HepG2 (cell line): ENCODE measurements around the gene C20orf202. TPM values are rescaled to one million over a fixed set of nuclear protein-coding genes. Genes with fewer than 3 reads are reported as not detected.

ENCODE experiments used
- ATAC-seq: fragments of 200-7000 bp; cut with Tn5 transposase; 3 replicates; pipeline ENCODE4 v1.9.1; 2020; ENCODE audit warnings: mild to moderate bottlenecking, moderate library complexity
- BruUV-seq: library from RNA; stranded (reverse); fragments of 400-500 nt; replicated peaks from 2 replicates; lab custom pipeline; 2021; lab: Mats Ljungman, UMichigan
- CTCF ChIA-PET: fragments of 300-600 bp; formaldehyde crosslinking; extraction: SDS; loops from one replicate; lab custom pipeline; 2021; ENCODE audit warnings: low total read pairs, inconsistent platforms, low intra/inter-chr PET ratio; lab: Yijun Ruan, JAX
- POLR2A ChIA-PET: fragments of 350-600 bp; sonication (Branson Sonifier 250); formaldehyde crosslinking; loops from one replicate; lab custom pipeline; 2020; ENCODE audit warnings: antibody characterized with exemption, inconsistent platforms; lab: Yijun Ruan, JAX
- DNase-seq: peaks from one replicate; pipeline ENCODE4 v3.0.0-alpha.2; 2015; ENCODE audit warnings: low spot score
- FAIRE-seq: peaks from 3 replicates; lab custom pipeline; 2011; peaks lifted over from hg19 to GRCh38; lab: Jason Lieb, UNC
- H2AFZ ChIP-seq: one replicate; pipeline ENCODE4 v1.6.1; 2011; ENCODE audit warnings: low read length, inconsistent platforms
- H3K27ac ChIP-seq: fragments of 300-600 bp; 3 replicates; pipeline ENCODE4 v1.8.0; 2011; ENCODE audit warnings: mixed run types, mild to moderate bottlenecking, mixed read lengths, low read length, inconsistent platforms; ENCODE audit not compliant: insufficient read depth; ENCODE audit errors: extremely low read length
- H3K27me3 ChIP-seq, 2 experiments: fragments of 200-600 bp in 1 of 2; 2 replicates in 1 of 2; 3 replicates in 1 of 2; pipeline versions ENCODE4 v1.6.0 to v1.8.0; 2011; ENCODE audit warnings: low read length in 2 of 2, mild to moderate bottlenecking in 2 of 2, moderate library complexity in 2 of 2, inconsistent platforms in 1 of 2; ENCODE audit not compliant: insufficient read depth in 2 of 2, control insufficient read depth in 1 of 2
- H3K36me3 ChIP-seq, 2 experiments: fragments of 200-600 bp in 1 of 2; replicated peaks in 1 of 2; 2 replicates in 1 of 2; 3 replicates in 1 of 2; pipeline versions ENCODE4 v1.5.1 to v1.8.0; 2011; ENCODE audit warnings: low read length in 2 of 2, inconsistent platforms in 1 of 2; ENCODE audit not compliant: insufficient read depth in 2 of 2, control insufficient read depth in 1 of 2
- H3K4me1 ChIP-seq: 2 replicates; pipeline ENCODE4 v1.5.1; 2012; ENCODE audit warnings: low read length, inconsistent platforms; ENCODE audit not compliant: insufficient read depth
- H3K4me2 ChIP-seq: 2 replicates; pipeline ENCODE4 v1.6.0; 2011; ENCODE audit warnings: low read depth, low read length, inconsistent platforms
- H3K4me3 ChIP-seq, 3 experiments: fragments of 200-600 bp in 1 of 3; sonication (generic), shearing (Covaris generic) in 1 of 3; replicated peaks in 1 of 3; 2 replicates each; pipeline ENCODE4 v1.5.1; 2011 to 2016; ENCODE audit warnings: low read length in 3 of 3, inconsistent platforms in 2 of 3, low read depth in 2 of 3, mild to moderate bottlenecking in 2 of 3, control low read depth in 1 of 3, mixed read lengths in 1 of 3; ENCODE audit not compliant: insufficient read depth in 1 of 3
- H3K79me2 ChIP-seq: one replicate; pipeline ENCODE4 v1.6.1; 2011; ENCODE audit warnings: low read length, inconsistent platforms; ENCODE audit not compliant: insufficient read depth
- H3K9ac ChIP-seq: 2 replicates; pipeline ENCODE4 v1.6.0; 2011; ENCODE audit warnings: mild to moderate bottlenecking, low read depth, low read length, inconsistent platforms; ENCODE audit not compliant: insufficient read depth
- H3K9me3 ChIP-seq: 2 replicates; pipeline ENCODE4 v1.5.1; 2012; ENCODE audit warnings: mild to moderate bottlenecking, low read length
- H4K20me1 ChIP-seq: 2 replicates; pipeline ENCODE4 v1.6.0; 2011; ENCODE audit warnings: inconsistent platforms, mild to moderate bottlenecking, low read length, moderate library complexity; ENCODE audit not compliant: insufficient read depth
- CHCHD3 ChIP-seq: sonication (generic); formaldehyde crosslinking; IDR thresholded peaks from 2 replicates; pipeline ENCODE4 v1.8.0; 2022; ENCODE audit warnings: mild to moderate bottlenecking, missing genetic modification reagents, moderate library complexity
- HDAC2 ChIP-seq: sonication (generic); formaldehyde crosslinking; IDR thresholded peaks from 2 replicates; pipeline ENCODE4 v1.4.0; 2020; ENCODE audit warnings: missing genetic modification reagents
- RFX5 ChIP-seq: IDR thresholded peaks from 2 replicates; pipeline ENCODE4 v1.6.1; 2011; ENCODE audit warnings: low read depth, low read length, improper control_type of control experiment
- STAT5B ChIP-seq: sonication (generic); formaldehyde crosslinking; IDR thresholded peaks from 2 replicates; pipeline ENCODE4 v1.4.0; 2020; ENCODE audit warnings: missing genetic modification reagents
- ZKSCAN5 ChIP-seq: sonication (generic); formaldehyde crosslinking; IDR thresholded peaks from 2 replicates; pipeline ENCODE4 v1.5.1; 2020; ENCODE audit warnings: mild to moderate bottlenecking, missing genetic modification reagents
- ZNF33A ChIP-seq: sonication (generic); formaldehyde crosslinking; IDR thresholded peaks from 2 replicates; pipeline ENCODE4 v1.5.1; 2020; ENCODE audit warnings: missing genetic modification reagents, mild to moderate bottlenecking, moderate library complexity, borderline replicate concordance
- ZNF709 ChIP-seq: sonication (generic); formaldehyde crosslinking; IDR thresholded peaks from 2 replicates; pipeline ENCODE4 v1.5.0; 2020; ENCODE audit warnings: mild to moderate bottlenecking, missing genetic modification reagents
- WGBS: methylation state at CpG from one replicate; pipeline ENCODE4 v1.1.6; 2017; ENCODE audit warnings: low lambda C conversion rate; 5-methylcytosine and 5-hydroxymethylcytosine counted together
- in situ Hi-C: cut with HindIII; loops from 2 replicates; pipeline ENCODE4 v1.10.0; 2017; ENCODE audit warnings: low pct_unique_long_range_greater_than_20kb; ENCODE audit not compliant: extremely low pct_ligation_motif_present
- intact Hi-C: fragments of 100-400 bp; cut with micrococcal nuclease; formaldehyde crosslinking; loops from one replicate; pipeline ENCODE4 v1.10.0; 2022; ENCODE audit not compliant: unreplicated experiment
- polyA plus RNA-seq, 8 experiments: library from polyadenylated mRNA; depleted of rRNA in 3 of 8; stranded (reverse) in 7 of 8; unstranded in 1 of 8; fragments of >200 nt; fragmentation: Illumina TruSeq in 4 of 8; extraction: Trizol in 4 of 8; gene quantifications; 2 replicates each; pipeline versions ENCODE4 v1.2.1 to v1.2.3, GENCODE V29; 2011 to 2016; ENCODE audit warnings: low read depth in 4 of 8, missing spikeins in 1 of 8, mixed read lengths in 1 of 8; ENCODE audit not compliant: insufficient read depth in 1 of 8
- total RNA-seq, 5 experiments: library from RNA; depleted of rRNA; stranded (reverse); fragments of >200 nt; fragmentation: Illumina TruSeq; extraction: Trizol; gene quantifications; 2 replicates each; pipeline ENCODE4 v1.2.3, GENCODE V29; 2016; ENCODE audit warnings: low read depth in 1 of 5
- TF ChIP-seq, protein P1 (sequence below): sonication (generic); formaldehyde crosslinking; IDR thresholded peaks from 2 replicates; pipeline ENCODE4 v1.8.1; 2023; ENCODE audit warnings: mild to moderate bottlenecking, inconsistent platforms, moderate library complexity, missing genetic modification reagents, borderline replicate concordance

C20orf202 gene
- total and polyA plus RNA-seq, 2 of the 13 experiments (the other 11 are each of a cell fraction or from before 2014, with no cell fraction given) = 0.20 to 1.2 TPM

DNA sequence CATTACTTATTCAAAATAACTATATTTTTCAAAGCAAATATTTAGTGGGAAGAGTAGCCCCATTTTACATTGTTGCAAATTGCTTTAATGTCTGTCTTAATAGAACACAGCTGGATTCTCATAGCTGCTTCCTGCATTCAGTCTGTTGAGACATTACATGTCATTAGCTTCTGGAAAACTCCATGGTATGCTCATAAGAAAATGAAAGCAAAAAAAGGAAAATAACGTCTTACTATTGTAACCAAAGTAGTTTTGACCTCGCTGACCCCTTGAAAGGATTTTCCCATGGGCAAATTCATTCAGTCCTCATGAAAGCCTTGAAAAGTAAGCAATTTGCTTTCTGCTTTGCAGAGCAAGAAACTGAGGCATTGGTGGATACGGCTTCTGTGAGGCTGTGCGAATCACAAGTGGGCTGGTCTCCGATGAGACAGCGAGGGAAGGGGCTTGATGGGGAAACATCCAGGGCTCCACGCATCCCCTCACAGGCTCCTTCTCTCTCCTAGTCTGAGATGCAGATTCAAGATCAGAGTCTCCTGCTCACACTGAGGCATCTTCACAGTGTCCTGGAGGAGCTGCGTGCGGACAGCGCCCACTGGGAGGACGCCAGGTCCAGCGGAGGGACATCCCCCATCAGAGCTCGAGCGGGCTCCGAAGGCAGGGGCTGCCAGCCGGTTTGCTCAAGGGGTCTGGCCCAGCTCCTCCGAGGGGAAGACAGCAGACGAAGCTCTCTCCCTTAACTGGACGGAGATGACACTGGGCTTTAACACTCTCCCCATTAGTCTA, 3.3 kb downstream of the C20orf202 start:
- no peaks in the 10 kb centered on the region for H3K9me3 ChIP-seq
- no peak for DNase-seq
- FAIRE-seq = no peak
- no peak overlapping the region for H2AFZ ChIP-seq
- WGBS = 46% methylated on average over 19 of the region's 19 CpGs
- no peak overlapping the region for H3K4me2 ChIP-seq
- intact Hi-C loops (no loop called here), in situ Hi-C loops (no loop called here)
- H3K27me3 ChIP-seq = peaks cover 1 to 36% of the 10 kb centered on the region in 2 experiments; a peak in 3 of 5 replicates
- no peaks in the 10 kb centered on the region for H3K4me1 ChIP-seq
- ChIA-PET CTCF (no interaction called here), POLR2A (no interaction called here)
- no peak for TF ChIP-seq ZNF33A (CRISPR knock-in tag)
- TF ChIP-seq, protein P1, sequence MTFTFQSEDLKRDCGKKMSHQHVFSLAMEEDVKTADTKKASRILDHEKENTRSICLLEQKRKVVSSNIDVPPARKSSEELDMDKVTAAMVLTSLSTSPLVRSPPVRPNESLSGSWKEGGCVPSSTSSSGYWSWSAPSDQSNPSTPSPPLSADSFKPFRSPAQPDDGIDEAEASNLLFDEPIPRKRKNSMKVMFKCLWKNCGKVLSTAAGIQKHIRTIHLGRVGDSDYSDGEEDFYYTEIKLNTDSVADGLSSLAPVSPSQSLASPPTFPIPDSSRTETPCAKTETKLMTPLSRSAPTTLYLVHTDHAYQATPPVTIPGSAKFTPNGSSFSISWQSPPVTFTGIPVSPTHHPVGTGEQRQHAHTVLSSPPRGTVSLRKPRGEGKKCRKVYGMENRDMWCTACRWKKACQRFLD (CRISPR knock-in tag) = no peak
- TF ChIP-seq STAT5B (CRISPR knock-in tag) = no peak
- no peak for TF ChIP-seq ZKSCAN5 (CRISPR knock-in tag)
- H3K36me3 ChIP-seq = no peaks in the 10 kb centered on the region
- BruUV-seq = no TSS peak
- H3K4me3 ChIP-seq = no peak overlapping the region
- H3K79me2 ChIP-seq = no peaks in the 10 kb centered on the region
- ATAC-seq = no peak
- H3K27ac ChIP-seq = no peak overlapping the region
- H3K9ac ChIP-seq = no peak overlapping the region
- no peaks in the 10 kb centered on the region for H4K20me1 ChIP-seq

DNA sequence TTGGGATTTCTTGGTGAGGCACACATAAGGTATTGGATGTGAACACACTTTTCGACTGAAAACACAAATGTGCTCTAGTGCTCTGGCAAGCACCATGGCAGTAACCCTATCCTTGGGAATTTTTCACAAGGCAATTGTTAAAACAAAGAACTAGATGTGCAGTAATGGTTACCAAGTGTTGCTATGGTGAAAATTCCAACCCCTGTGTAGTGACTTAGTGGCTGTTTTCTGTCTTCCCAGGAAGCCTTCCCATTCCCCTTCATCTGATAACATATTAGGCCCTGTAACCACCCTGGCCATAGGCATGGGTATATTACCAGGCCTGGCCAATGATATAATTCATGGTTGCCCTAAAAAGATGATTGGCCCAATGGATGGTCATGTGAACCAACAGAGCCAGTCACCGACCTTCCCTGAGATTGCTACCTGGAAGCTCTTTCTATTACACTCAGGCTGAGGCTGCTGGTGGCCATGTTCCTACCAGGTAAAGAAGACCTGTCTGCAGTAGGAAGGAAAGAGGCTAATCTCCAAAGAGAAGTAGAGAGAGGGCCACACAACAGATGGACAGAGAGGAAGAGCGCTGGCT, 4.1 kb downstream of the C20orf202 start:
- ChIA-PET CTCF (no interaction called here), POLR2A (no interaction called here)
- intact Hi-C loops = no loop called here
- Histone ChIP-seq H3K36me3 (no peaks in the 10 kb centered on the region), H4K20me1 (no peaks in the 10 kb centered on the region), H3K4me2 (no peak overlapping the region), H2AFZ (no peak overlapping the region), H3K9ac (no peak overlapping the region), H3K4me1 (0 out of 2 replicates have a peak, but pooled peaks cover under 1% of the 10 kb centered on the region), H3K4me3 (no peak overlapping the region), H3K27me3 (peaks cover 1 to 39% of the 10 kb centered on the region in 2 experiments; a peak in 3 of 5 replicates), H3K79me2 (no peaks in the 10 kb centered on the region), H3K9me3 (no peaks in the 10 kb centered on the region), H3K27ac (no peak overlapping the region)
- WGBS = 31% methylated on average over 3 of the region's 3 CpGs
- TF ChIP-seq RFX5 = peak; percentile 62; the same call in 1 of the 2 replicates
- no peak for TF ChIP-seq ZNF709 (CRISPR knock-in tag)
- TF ChIP-seq HDAC2 (CRISPR knock-in tag) = no peak
- no peak for TF ChIP-seq CHCHD3 (CRISPR knock-in tag)
- FAIRE-seq (no peak), DNase-seq (no peak), ATAC-seq (no peak)
- BruUV-seq = no TSS peak
- in situ Hi-C loops = no loop called here
